H9 (cell line): ENCODE measurements around the gene ZBED5. TPM values are rescaled to one million over a fixed set of nuclear protein-coding genes. Genes with fewer than 3 reads are reported as not detected.

Experiments
- DNase-seq: peaks from one replicate; pipeline ENCODE4 v3.0.0-alpha.2; 2017
- H2AFZ ChIP-seq: one replicate; pipeline ENCODE4 v1.6.1; 2013; ENCODE audit warnings: mild to moderate bottlenecking, low read length, control low read depth, moderate library complexity
- H2AK5ac ChIP-seq: 2 replicates; pipeline ENCODE4 v1.6.1; 2013; ENCODE audit warnings: low read length, control low read depth, mixed read lengths; ENCODE audit not compliant: insufficient read length
- H2BK120ac ChIP-seq: one replicate; pipeline ENCODE4 v1.6.1; 2013; ENCODE audit warnings: low read depth, mild to moderate bottlenecking, low read length, control low read depth, inconsistent platforms; ENCODE audit not compliant: poor library complexity, severe bottlenecking
- H2BK12ac ChIP-seq: 2 replicates; pipeline ENCODE4 v1.6.1; 2013; ENCODE audit warnings: low read length, control low read depth, mixed read lengths, low read depth; ENCODE audit not compliant: insufficient read length
- H2BK15ac ChIP-seq: 2 replicates; pipeline ENCODE4 v1.6.1; 2013; ENCODE audit warnings: low read depth, low read length, control low read depth
- H2BK20ac ChIP-seq: one replicate; pipeline ENCODE4 v1.6.1; 2013; ENCODE audit warnings: low read depth, mild to moderate bottlenecking, low read length, control low read depth, inconsistent platforms; ENCODE audit not compliant: poor library complexity, severe bottlenecking
- H2BK5ac ChIP-seq: 2 replicates; pipeline ENCODE4 v1.6.1; 2013; ENCODE audit warnings: low read length, control low read depth, mixed read lengths; ENCODE audit not compliant: insufficient read length
- H3K14ac ChIP-seq: 2 replicates; pipeline ENCODE4 v1.6.1; 2013; ENCODE audit warnings: low read length, control low read depth; ENCODE audit not compliant: insufficient read depth
- H3K18ac ChIP-seq: 2 replicates; pipeline ENCODE4 v1.6.1; 2013; ENCODE audit warnings: low read depth, mild to moderate bottlenecking, mixed read lengths, low read length, control low read depth; ENCODE audit not compliant: insufficient read length
- H3K23ac ChIP-seq: 2 replicates; pipeline ENCODE4 v1.6.1; 2013; ENCODE audit warnings: low read length, control low read depth, mixed read lengths, low read depth; ENCODE audit not compliant: insufficient read length
- H3K23me2 ChIP-seq: 2 replicates; pipeline ENCODE4 v1.6.1; 2013; ENCODE audit warnings: low read depth, mild to moderate bottlenecking, mixed read lengths, low read length, control low read depth; ENCODE audit not compliant: insufficient read length, poor library complexity, severe bottlenecking
- H3K27ac ChIP-seq: 2 replicates; pipeline ENCODE4 v1.5.1; 2013; ENCODE audit warnings: low read length, control low read depth, mixed read lengths, low read depth; ENCODE audit not compliant: insufficient read length
- H3K27me3 ChIP-seq: 2 replicates; pipeline ENCODE4 v1.6.1; 2013; ENCODE audit warnings: low read length, control low read depth, inconsistent platforms; ENCODE audit not compliant: insufficient read depth
- H3K4ac ChIP-seq: 2 replicates; pipeline ENCODE4 v1.6.1; 2013; ENCODE audit warnings: low read depth, mild to moderate bottlenecking, control low read depth, inconsistent platforms, low read length, moderate library complexity
- H3K4me1 ChIP-seq: 2 replicates; pipeline ENCODE4 v1.6.1; 2013; ENCODE audit warnings: low read length, control low read depth, inconsistent platforms; ENCODE audit not compliant: insufficient read depth
- H3K4me2 ChIP-seq: 2 replicates; pipeline ENCODE4 v1.6.1; 2013; ENCODE audit warnings: low read length, control low read depth, mixed read lengths; ENCODE audit not compliant: insufficient read length, insufficient read depth
- H3K56ac ChIP-seq: 2 replicates; pipeline ENCODE4 v1.6.1; 2013; ENCODE audit warnings: low read depth, mild to moderate bottlenecking, mixed read lengths, low read length, control low read depth; ENCODE audit not compliant: insufficient read length
- H3K79me1 ChIP-seq: 2 replicates; pipeline ENCODE4 v1.6.1; 2013; ENCODE audit warnings: low read depth, mild to moderate bottlenecking, moderate library complexity, low read length, control low read depth, inconsistent platforms; ENCODE audit not compliant: insufficient read depth, poor library complexity, severe bottlenecking
- H3K79me2 ChIP-seq: 2 replicates; pipeline ENCODE4 v1.6.1; 2013; ENCODE audit warnings: low read length, control low read depth, inconsistent platforms; ENCODE audit not compliant: insufficient read depth
- H3K9ac ChIP-seq: 2 replicates; pipeline ENCODE4 v1.6.1; 2013; ENCODE audit warnings: low read length, control low read depth, mixed read lengths; ENCODE audit not compliant: insufficient read length; ENCODE audit errors: extremely low read depth
- H3K9me3 ChIP-seq: one replicate; pipeline ENCODE4 v1.6.1; 2013; ENCODE audit warnings: low read depth, low read length, inconsistent platforms; ENCODE audit not compliant: control insufficient read depth
- H3T11ph ChIP-seq: one replicate; pipeline ENCODE4 v1.6.1; 2013; ENCODE audit warnings: mild to moderate bottlenecking, low read length, control low read depth, inconsistent platforms
- H4K20me1 ChIP-seq: one replicate; pipeline ENCODE4 v1.6.1; 2013; ENCODE audit not compliant: control insufficient read depth, insufficient read length, insufficient read depth
- H4K5ac ChIP-seq: 2 replicates; pipeline ENCODE4 v1.6.1; 2013; ENCODE audit warnings: low read depth, mild to moderate bottlenecking, mixed read lengths, low read length, control low read depth; ENCODE audit not compliant: insufficient read length
- H4K8ac ChIP-seq: replicated peaks from 2 replicates; pipeline ENCODE4 v1.6.1; 2013; ENCODE audit warnings: low read length, control low read depth, mixed read lengths, low read depth; ENCODE audit not compliant: insufficient read length
- H4K91ac ChIP-seq: 2 replicates; pipeline ENCODE4 v1.6.1; 2013; ENCODE audit warnings: low read depth, mild to moderate bottlenecking, moderate library complexity, mixed read lengths, low read length, control low read depth; ENCODE audit not compliant: insufficient read length
- H3K27ac Mint-ChIP-seq, 3 experiments: 2 replicates in 2 of 3; 3 replicates in 1 of 3; pipeline ENCODE4 v1.8.0; 2020 to 2021; ENCODE audit warnings: mixed read lengths in 3 of 3, mild to moderate bottlenecking in 1 of 3, moderate library complexity in 1 of 3
- H3K27me3 Mint-ChIP-seq: 2 replicates; pipeline ENCODE4 v1.8.0; 2021; ENCODE audit warnings: low read depth, mild to moderate bottlenecking, moderate library complexity, mixed read lengths
- H3K36me3 Mint-ChIP-seq, 3 experiments: 2 replicates in 2 of 3; 3 replicates in 1 of 3; pipeline ENCODE4 v1.8.0; 2020 to 2021; ENCODE audit warnings: low read depth in 3 of 3, mixed read lengths in 3 of 3; ENCODE audit not compliant: insufficient read depth in 1 of 3
- H3K4me1 Mint-ChIP-seq, 2 experiments: 2 replicates each; pipeline ENCODE4 v1.8.0; 2020; ENCODE audit warnings: mixed read lengths in 2 of 2
- H3K4me3 Mint-ChIP-seq, 2 experiments: 2 replicates in 1 of 2; 3 replicates in 1 of 2; pipeline ENCODE4 v1.8.0; 2020 to 2021; ENCODE audit warnings: mild to moderate bottlenecking in 2 of 2, mixed read lengths in 2 of 2, moderate library complexity in 1 of 2
- H3K9me3 Mint-ChIP-seq, 2 experiments: 2 replicates in 1 of 2; 3 replicates in 1 of 2; pipeline ENCODE4 v1.8.0; 2020; ENCODE audit warnings: mild to moderate bottlenecking in 2 of 2, mixed read lengths in 2 of 2, moderate library complexity in 1 of 2
- WGBS: extraction: QIAGEN DNeasy Blood & Tissue Kit; methylation state at CpG from one replicate; pipeline ENCODE4 v1.1.7; 2013; ENCODE audit warnings: missing lambda C conversion rate, low lambda C conversion rate, mixed read lengths; ENCODE audit not compliant: insufficient read length; ENCODE audit errors: extremely low coverage; 5-methylcytosine and 5-hydroxymethylcytosine counted together
- total RNA-seq: library from RNA; stranded (reverse); gene quantifications from 2 replicates; pipeline ENCODE4 v1.2.1, GENCODE V29; 2021
- TF ChIP-seq, protein P1 (sequence below): fragments of 200-600 bp; sonication (generic); conservative IDR thresholded peaks from 3 replicates; pipeline ENCODE4 v1.8.0; 2021; ENCODE audit warnings: antibody characterized with exemption, mild to moderate bottlenecking

The ZBED5 gene
- total RNA-seq, 1 experiment from 2014 or later: 65.8 TPM

DNA sequence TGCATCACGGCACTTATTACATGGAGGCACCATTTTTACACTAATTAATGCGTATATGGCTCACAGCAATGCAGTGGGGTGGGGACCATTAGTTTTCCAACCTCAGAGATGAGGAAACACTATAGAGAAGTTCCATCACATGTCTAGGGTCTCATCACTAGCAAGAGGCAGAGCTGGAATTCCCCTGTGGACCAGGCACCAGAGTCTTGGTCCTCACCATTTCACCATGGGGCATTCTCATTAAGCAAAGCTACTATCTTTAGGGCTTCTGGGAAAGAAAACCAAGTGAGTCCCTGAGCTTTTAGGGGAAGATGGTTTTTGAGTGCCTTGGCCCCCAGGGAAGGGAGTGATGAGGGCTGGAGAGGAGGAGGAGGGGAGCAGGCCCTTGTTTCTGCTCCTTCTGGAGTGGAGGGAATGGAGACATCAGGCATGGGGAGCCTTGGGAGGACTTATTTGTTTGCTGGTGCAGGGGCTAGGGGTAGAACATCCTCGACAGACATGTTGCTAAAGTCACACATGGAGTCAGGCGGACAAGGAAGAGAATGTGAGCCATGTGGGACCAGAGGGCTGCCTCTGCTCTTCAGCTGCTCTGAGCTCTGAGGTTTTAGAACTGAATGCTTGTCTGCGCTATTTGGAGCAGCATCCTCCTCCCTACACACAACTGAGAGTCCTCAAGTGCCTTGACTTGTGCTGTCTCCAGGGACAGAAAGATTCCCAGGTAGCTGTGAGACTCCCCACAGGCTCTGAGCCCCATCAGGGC, 40.3 kb upstream of the ZBED5 start:
- TF ChIP-seq, protein P1, sequence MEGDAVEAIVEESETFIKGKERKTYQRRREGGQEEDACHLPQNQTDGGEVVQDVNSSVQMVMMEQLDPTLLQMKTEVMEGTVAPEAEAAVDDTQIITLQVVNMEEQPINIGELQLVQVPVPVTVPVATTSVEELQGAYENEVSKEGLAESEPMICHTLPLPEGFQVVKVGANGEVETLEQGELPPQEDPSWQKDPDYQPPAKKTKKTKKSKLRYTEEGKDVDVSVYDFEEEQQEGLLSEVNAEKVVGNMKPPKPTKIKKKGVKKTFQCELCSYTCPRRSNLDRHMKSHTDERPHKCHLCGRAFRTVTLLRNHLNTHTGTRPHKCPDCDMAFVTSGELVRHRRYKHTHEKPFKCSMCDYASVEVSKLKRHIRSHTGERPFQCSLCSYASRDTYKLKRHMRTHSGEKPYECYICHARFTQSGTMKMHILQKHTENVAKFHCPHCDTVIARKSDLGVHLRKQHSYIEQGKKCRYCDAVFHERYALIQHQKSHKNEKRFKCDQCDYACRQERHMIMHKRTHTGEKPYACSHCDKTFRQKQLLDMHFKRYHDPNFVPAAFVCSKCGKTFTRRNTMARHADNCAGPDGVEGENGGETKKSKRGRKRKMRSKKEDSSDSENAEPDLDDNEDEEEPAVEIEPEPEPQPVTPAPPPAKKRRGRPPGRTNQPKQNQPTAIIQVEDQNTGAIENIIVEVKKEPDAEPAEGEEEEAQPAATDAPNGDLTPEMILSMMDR: no peak
- H3K27me3 ChIP-seq: no peaks in the 10 kb centered on the region
- H2AK5ac ChIP-seq: no peak overlapping the region
- H3K27ac ChIP-seq: no peak overlapping the region
- H4K8ac ChIP-seq: no peak overlapping the region
- H3K56ac ChIP-seq: no peak overlapping the region
- no peak overlapping the region for H3T11ph ChIP-seq
- H3K79me2 ChIP-seq: no peaks in the 10 kb centered on the region
- Mint-ChIP-seq H3K4me1 (peaks cover 3% of the 10 kb centered on the region in 2 experiments; a peak in 1 of 4 replicates), H3K27me3 (no peaks in the 10 kb centered on the region), H3K36me3 (no peaks in the 10 kb centered on the region), H3K4me3 (no peak overlapping the region), H3K9me3 (no peaks in the 10 kb centered on the region), H3K27ac (0 out of 7 replicates have a peak overlapping the region, but pooled peaks of 1 of the 3 experiments have one; percentile 47)
- H2BK15ac ChIP-seq: peak overlapping the region; percentile 16; the same call in 1 of the 2 replicates
- H3K4me2 ChIP-seq: no peak overlapping the region
- H3K4ac ChIP-seq: no peak overlapping the region
- WGBS: no CpG with 5 or more reads among the region's 5 CpGs
- H2BK120ac ChIP-seq: no peak overlapping the region
- no peaks in the 10 kb centered on the region for H4K20me1 ChIP-seq
- H3K9ac ChIP-seq: no peak overlapping the region
- H2BK12ac ChIP-seq: no peak overlapping the region
- H3K79me1 ChIP-seq: no peaks in the 10 kb centered on the region
- no peak overlapping the region for H2BK20ac ChIP-seq
- no peak overlapping the region for H4K5ac ChIP-seq
- H3K4me1 ChIP-seq: no peaks in the 10 kb centered on the region; the same call in 1 of the 2 replicates
- H3K18ac ChIP-seq: no peak overlapping the region
- no peaks in the 10 kb centered on the region for H3K9me3 ChIP-seq
- DNase-seq: no peak
- H3K14ac ChIP-seq: no peak overlapping the region; the same call in 1 of the 2 replicates
- H2BK5ac ChIP-seq: no peak overlapping the region
- H3K23ac ChIP-seq: no peak overlapping the region
- no peaks in the 10 kb centered on the region for H3K23me2 ChIP-seq
- H4K91ac ChIP-seq: peak overlapping the region; percentile 44
- no peak overlapping the region for H2AFZ ChIP-seq
